Measurements from ENCODE around the gene EXD2.
"Not testable (repeated sequence)": the region's sequence is repeated elsewhere in the genome, so short reads cannot be mapped to it uniquely, and the experiment has no call there.

EXD2 gene

GRCh38 chr14:69249603-69250002, 58.3 kb downstream of the EXD2 start:
- no peak for DNase-seq (ENCODE audit: low spot score)

- DNase-seq (ENCODE audit: low spot score) = no peak
These were observed 61.6 kb downstream of the EXD2 start for GRCh38 chr14:69252851-69253250.

GRCh38 chr14:69259168-69259526, 67.8 kb downstream of the EXD2 start:
- no peak for DNase-seq (ENCODE audit: low spot score)

- DNase-seq (ENCODE audit: low spot score) = peak; percentile 37
These were observed 68.4 kb downstream of the EXD2 start, which contains the start of gene GALNT16 for GRCh38 chr14:69259527-69260189. GALNT16 (plus strand) TSS chr14:69260158; CDS start chr14:69260291, 133 bp downstream.

DNA sequence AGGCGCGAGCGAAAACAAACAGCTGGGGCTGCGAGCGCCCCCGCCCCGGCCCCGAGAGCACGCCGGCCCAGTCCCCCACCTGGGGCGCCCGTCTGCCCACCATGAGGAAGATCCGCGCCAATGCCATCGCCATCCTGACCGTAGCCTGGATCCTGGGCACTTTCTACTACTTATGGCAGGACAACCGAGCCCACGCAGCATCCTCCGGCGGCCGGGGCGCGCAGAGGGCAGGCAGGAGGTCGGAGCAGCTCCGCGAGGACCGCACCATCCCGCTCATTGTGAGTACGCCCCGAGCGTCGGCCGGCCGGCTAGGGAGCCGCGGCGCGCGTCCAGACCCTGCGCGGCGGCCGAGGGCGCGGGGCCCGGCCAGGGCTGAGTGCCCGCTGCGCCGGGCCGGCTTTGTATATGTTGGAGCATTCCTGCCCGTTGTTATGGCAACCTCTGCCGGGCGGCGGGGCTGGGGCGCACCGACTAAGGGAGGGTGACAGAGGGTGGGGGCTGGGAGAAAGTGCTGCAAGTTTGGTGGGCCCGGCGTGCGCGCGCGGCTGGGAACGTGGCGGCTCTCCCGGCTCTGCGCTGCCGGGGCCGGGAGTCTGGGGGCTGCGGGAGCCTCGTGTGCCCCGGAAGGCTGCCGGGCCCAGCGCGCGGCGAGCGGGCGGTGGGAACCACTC, 69.0 kb downstream of the EXD2 start:
- peak; percentile 26 for DNase-seq (ENCODE audit: low spot score)

DNA sequence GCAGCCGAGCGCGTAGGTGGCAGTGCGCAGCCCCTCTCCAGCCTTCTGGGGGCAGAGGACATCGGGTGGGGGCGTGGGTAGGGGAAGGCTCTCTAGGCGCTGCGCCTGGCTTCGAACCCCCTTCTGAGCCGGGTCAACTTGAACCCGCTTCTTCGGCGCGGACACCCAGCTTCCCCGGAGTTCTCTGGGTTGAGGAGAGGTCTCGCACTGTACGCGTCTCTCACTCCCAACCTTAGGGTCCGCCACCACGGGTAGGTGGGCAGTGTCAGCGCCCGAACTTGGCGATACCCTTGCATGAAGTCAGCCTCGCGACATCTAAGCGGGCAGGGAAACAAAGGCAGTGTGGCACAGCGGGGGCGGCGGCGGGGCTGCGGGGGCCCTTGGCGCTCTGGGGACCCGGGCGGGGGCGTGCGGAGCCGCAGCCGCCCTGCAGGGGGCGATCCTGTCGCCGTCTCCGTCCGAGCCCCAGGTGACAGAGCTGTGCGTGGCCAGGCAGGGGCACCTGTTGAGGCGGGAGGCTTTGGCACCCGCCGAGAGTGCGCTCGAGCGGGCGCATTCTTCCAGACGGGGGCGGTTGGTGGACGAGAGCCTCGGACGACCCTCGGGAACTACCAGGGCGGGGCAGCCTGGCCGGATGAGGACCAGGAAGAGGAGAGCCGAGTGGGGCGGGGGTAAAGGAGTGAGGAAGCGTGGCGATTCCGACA, 69.7 kb downstream of the EXD2 start:
- peak; percentile 22 for DNase-seq (ENCODE audit: low spot score)

DNA sequence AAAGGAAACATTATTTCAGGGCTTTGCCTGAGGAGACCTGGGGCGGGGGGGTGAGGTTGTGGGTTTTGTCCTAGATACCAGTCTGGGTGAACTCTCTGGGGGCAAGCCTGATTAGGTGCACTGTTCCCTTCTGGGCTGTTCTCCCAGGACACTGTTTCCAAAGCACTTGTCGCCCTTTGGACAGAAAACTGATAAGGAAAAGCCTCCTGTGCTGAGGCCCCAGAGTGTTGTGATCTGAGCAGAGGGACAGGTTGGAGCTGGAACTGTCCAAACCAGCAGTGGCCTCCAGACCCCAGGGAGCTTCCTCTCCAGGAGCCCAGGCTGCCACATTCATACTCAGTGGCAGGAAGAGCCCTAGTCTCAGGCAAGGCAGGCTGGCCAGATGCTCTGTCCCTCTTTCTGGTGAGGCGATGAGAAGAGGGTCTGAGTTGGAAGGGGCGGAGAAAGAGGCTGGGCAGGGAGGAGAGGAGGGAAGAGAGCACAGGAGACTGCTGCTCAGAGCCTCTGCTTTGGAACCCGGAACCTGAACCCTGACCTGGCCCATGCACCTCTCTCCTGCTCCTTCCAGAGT, 70.5 kb downstream of the EXD2 start:
- no peak for DNase-seq (ENCODE audit: low spot score)

- DNase-seq (ENCODE audit: low spot score) = no peak
These were observed 71.2 kb downstream of the EXD2 start for GRCh38 chr14:69262516-69262915.

DNA sequence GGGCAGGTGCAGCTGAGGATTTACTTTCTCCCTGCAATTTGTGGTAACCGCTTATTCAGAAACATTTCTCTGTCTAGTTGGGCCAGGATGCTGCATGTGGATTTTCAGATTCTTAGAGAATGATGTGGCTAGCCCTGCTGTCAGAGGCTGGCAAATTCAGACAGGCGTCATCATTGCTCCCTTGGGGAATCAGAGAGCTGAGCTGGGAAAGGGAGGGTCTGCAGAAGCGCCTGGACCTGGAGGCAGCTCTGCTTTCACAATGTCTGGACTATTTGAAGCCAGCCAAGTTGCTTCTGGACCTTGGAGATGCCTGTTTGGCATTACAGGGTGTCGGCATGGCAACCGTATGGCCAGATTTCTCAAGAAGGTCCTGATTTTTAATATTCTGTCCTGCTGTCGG, 72.1 kb downstream of the EXD2 start:
- DNase-seq (ENCODE audit: low spot score) = no peak

GRCh38 chr14:69263771-69264170, 72.5 kb downstream of the EXD2 start:
- DNase-seq (ENCODE audit: low spot score) = no peak

DNA sequence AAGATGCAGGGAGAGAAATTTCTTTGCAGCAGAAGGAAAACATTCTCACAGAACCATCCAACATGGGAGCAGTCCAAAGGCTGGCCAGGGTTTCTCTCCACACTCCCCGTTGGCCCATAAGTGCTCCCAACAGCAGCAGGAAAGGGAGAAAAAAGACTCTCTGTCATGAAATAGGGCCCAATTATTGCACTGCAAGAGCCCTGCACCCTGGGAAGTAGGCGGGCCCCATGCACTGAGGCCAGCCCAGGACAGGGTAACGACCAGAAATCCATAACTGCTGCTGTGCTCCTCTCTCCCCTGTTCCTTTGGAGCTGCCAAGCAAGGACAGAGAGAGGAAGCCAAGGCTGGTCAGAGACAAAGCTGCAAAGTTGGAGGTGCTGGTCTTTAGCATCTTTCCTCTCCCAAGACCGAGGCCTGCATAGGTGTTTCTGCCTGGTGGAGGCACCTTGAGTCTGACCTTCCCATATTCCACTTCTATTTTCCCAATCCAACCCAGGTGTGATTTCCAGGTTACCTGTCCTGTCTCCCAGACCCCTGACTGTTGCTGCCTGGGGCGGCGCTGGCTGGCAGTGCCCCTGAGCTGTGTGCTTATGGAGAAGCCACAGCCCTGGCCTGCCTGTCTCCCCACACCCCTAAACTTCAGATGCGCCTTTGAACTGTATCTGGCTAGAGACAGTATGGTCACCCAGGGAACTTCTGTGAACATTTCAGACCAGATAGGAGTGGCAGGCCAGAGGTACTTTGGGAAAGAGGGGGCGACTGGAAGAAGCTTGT, 75.5 kb downstream of the EXD2 start:
- no peak for DNase-seq (ENCODE audit: low spot score)

- DNase-seq (ENCODE audit: low spot score) = no peak
These were observed 76.2 kb downstream of the EXD2 start for GRCh38 chr14:69267492-69267891.

DNA sequence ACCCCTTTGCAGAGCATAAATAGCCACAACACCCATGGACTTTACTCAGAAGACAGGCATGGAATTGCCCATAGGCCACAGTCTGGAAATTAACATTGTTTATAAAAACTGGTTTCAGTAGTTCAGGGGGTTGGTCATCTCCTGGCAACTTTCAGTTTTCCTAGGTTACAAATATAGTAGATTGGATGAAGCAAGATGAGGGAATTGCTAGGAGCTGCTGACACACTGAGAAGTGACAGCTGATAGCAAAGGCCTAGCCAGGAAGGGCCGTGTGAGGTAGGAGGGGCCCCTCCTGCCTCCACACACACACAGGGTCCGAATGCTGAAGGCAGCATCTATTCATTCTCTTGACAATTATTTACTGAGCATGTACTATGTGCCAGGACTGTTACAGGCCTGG, 76.9 kb downstream of the EXD2 start:
- no peak for DNase-seq (ENCODE audit: low spot score)

DNA sequence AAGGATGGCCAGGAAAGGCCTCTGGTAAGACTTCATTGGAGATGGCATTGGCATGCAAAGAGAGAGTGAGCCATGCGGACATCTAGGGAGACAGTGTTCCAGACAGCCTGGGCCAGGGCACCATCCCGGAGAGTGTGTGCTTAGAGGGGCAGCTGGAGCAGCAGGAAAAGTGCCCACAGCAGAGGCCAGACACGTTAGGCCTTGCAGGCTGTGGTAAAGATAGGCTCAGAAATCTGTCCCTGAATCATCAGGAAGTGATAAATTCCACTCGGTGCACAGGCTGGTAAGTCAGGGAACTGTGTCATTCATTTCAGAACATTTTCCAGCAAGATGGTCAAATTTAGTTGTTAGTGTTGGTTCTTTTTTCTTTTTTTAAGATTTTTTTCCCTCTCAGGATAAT, 77.5 kb downstream of the EXD2 start:
- DNase-seq (ENCODE audit: low spot score) = no peak

- DNase-seq (ENCODE audit: low spot score) = no peak
These were observed 78.1 kb downstream of the EXD2 start for GRCh38 chr14:69269381-69269780.

GRCh38 chr14:69270097-69270496, 78.8 kb downstream of the EXD2 start:
- DNase-seq (ENCODE audit: low spot score) = no peak

DNA sequence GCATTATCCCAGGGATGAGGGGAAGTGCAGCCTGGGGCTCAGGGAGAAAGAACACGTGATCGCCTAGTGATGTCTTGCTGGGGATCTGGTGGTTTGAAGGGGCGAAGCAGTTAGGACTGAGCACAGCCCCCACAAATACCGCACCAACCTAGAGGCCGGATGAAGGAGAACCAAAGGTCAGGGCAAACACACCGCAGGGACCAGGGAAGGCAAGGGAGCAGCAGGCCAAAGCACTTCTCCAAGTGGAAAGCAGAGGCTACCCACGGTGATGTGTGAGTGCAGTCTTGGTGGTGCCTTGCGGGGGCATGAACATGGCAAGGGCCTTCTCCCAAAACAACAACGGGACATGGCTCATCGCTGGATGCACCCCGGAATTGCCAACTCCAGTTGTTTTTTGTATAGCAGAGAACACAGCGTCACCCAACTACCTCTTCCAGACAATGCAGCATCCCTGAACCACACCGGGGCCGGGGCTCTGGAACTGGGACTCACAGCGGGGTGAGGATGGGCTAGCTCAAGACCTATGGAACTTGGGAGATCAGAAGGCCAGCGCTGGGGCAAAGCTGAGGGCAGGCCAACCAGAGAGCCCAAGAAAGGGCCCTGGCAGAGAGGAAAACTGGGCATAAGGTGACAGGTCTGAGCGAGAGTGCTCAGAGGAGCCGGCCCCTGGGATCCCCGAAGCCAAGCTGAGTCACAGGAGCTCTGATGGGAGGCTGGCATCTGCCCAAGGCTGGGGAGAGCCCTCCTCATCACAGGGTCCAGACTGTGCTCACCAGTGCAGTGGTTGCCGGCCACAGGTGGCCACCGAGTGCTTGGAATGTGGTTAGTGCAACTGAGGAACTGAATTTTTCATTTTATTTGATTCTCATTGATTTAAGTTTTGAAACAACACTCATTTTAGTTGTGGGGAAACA, 79.8 kb downstream of the EXD2 start:
- DNase-seq (ENCODE audit: low spot score) = no peak

DNA sequence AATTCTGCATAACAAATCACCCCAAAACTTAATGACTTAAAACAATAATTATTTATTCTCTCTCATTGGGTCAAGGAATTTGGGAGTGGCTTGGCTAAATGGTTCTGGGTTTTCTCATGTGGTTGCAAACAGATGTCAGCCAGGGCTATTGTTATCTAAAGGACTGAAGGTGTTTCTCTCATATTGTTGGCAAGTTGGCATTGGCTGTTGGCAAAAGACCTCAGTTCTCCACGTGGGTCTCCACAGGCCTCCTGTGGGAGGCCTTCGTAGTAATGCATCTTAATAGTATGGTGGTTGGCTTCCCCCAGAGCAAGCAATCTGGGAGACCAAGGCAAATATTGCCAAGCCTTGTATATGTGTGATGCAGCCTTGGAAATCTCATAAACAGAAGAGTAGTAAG, 83.0 kb downstream of the EXD2 start:
- no peak for DNase-seq (ENCODE audit: low spot score)

GRCh38 chr14:69275331-69275730, 84.0 kb downstream of the EXD2 start:
- no peak for DNase-seq (ENCODE audit: low spot score)

DNA sequence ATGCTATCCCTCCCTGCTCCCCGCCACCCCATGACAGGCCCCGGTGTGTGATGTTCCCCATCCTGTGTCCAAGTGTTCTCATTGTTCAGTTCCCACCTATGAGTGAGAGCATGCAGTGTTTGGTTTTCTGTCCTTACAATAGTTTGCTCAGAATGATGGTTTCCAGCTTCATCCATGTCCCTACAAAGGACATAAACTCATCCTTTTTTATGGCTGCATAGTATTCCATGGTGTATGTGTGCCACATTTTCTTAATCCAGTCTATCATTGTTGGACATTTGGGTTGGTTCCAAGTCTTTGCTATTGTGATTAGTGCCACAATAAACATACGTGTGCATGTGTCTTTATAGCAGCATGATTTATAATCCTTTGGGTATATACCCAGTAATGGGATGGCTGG, 86.1 kb downstream of the EXD2 start:
- not testable (repeated sequence) for DNase-seq (ENCODE audit: low spot score)

DNA sequence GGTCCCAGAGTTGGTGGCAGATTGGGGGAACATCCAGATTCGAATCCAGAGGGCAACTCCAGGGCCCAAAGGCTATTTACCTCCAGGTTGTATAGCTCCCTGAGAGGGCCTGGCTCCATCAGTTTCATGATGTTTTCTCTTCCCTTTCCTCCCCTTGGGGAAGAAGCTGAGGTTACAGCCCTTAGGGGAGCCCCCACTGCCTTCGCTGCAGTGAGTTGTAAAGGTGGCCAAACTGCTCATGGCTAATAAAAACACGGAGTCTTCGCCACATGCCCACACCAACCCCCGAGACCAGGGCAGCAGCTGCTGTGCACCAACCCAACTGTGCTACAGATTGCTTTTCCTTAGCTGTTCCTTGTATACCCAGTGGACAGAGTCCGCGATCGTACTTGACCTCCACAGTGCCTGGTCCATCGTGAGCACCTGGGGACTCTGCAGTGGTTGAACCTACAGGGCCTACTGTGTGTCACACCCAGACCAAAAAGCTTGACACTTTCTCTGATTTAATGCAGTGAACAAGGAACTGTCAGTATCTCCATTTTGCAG, 89.5 kb downstream of the EXD2 start:
- no peak for DNase-seq (ENCODE audit: low spot score)

Data from LoVo (cell line).